HG03378 (cell line): ENCODE results near the gene AFDN.

Source experiments
- ATAC-seq: cut with Tn5 transposase; IDR thresholded peaks from one replicate; pipeline ENCODE4 v1.9.1; 2021; ENCODE audit warnings: mild to moderate bottlenecking, moderate library complexity; ENCODE audit not compliant: unreplicated experiment

Gene AFDN

GRCh38 chr6:168015009-168015408 lies 188.3 kb downstream of the AFDN start:
- no peak for ATAC-seq

GRCh38 chr6:168015482-168016175 lies 188.9 kb downstream of the AFDN start:
- no peak for ATAC-seq

GRCh38 chr6:168016176-168016620 lies 189.5 kb downstream of the AFDN start:
- ATAC-seq = no peak

- no peak for ATAC-seq
Measured at GRCh38 chr6:168016721-168017525, 190.2 kb downstream of the AFDN start.

- no peak for ATAC-seq
Measured at GRCh38 chr6:168017629-168018028, 190.9 kb downstream of the AFDN start.

GRCh38 chr6:168018664-168019063 lies 192.0 kb downstream of the AFDN start:
- no peak for ATAC-seq

GRCh38 chr6:168020242-168020641 lies 193.5 kb downstream of the AFDN start:
- no peak for ATAC-seq

GRCh38 chr6:168021581-168021980 lies 194.9 kb downstream of the AFDN start:
- ATAC-seq = no peak
